ENCODE results near the gene TDRD10. TPM values are rescaled to one million over a fixed set of nuclear protein-coding genes. Genes with fewer than 3 reads are reported as not detected.

TDRD10 gene
- total RNA-seq, 4 donors from 2014 or later = 0.61 to 4.2 (median 0.62) TPM

DNA sequence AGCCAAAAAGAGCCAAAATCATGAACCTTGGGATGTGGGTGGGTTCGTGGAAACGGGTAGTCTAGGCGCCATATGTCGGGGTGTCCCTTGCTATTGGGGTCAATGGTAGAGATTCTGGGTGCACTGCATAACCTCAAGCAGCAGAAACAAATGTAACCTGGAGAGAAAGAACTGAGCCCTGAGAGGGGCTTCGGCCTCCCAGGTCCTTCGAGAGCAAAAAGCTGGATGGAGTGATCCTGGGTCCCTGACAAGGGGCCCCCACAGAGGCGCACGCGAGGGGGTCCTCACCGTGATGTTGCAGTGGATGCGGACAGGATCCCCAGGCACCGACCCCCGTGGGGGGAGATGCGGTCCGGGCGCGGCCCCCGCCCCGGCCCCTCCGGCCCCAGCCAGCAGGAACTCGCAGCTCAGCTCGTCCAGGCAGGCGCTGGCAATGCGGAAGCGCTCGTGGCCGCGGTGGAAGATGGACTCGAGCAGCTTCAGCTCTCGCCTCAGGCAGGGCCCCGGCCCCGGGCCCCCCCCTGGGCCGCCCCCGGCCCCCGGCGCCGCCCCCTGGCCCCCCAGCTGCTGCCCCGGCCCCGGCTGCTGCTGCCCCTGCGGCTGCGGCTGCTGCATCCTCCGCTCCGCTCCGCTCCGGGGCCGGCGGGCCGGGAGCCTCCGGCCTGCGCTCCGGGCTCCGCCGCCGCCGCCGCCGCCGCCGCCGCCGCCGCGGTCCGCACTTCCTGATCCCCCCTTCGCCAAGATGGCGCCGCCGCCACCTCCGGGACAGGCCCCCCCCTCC lies 56.1 kb downstream of the TDRD10 start, which contains the start of gene UBE2Q1:
UBE2Q1 (minus strand) TSS at position 724 of the 781 bp plus-strand sequence; CDS start at position 615, 109 bp downstream.
- Histone ChIP-seq H3K9me3 (no peaks in the 10 kb centered on the region), H3K27me3 (no peaks in the 10 kb centered on the region), H3K4me1 (peaks cover 36 to 38% of the 10 kb centered on the region in 2 donors), H3K27ac (peak within 1 kb of the TSS; percentile 94 to 98 (median 97)), H3K36me3 (peaks cover 0 to 28% of the 10 kb centered on the region in 2 donors), H3K4me3 (peak within 1 kb of the TSS; percentile 66 to 90 (median 76))
- DNase-seq (peak in 1 of 2 donors; percentile 41), ATAC-seq (no peak)
- in situ Hi-C loops (cut with MboI; ENCODE audit: low sequenced_read_pairs in 4 of 4) = loop anchor here in 1 of 4 donors (25.0 kb wide), 1 partner anchor 204 kb away; no protein-coding TSS in a partner anchor
- intact Hi-C loops (cut with DNase I; ENCODE audit: low total_unique reads) = loop anchor here (2.0 to 10.0 kb wide), 8 partner anchors 69 to 579 kb away; partner anchors contain the start of genes ADAM15, KCNN3, PMVK and SLC50A1
- TF ChIP-seq, protein P1, sequence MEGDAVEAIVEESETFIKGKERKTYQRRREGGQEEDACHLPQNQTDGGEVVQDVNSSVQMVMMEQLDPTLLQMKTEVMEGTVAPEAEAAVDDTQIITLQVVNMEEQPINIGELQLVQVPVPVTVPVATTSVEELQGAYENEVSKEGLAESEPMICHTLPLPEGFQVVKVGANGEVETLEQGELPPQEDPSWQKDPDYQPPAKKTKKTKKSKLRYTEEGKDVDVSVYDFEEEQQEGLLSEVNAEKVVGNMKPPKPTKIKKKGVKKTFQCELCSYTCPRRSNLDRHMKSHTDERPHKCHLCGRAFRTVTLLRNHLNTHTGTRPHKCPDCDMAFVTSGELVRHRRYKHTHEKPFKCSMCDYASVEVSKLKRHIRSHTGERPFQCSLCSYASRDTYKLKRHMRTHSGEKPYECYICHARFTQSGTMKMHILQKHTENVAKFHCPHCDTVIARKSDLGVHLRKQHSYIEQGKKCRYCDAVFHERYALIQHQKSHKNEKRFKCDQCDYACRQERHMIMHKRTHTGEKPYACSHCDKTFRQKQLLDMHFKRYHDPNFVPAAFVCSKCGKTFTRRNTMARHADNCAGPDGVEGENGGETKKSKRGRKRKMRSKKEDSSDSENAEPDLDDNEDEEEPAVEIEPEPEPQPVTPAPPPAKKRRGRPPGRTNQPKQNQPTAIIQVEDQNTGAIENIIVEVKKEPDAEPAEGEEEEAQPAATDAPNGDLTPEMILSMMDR (IDR thresholded peaks at IDR 0.05 in 4 of 5, conservative IDR thresholded peaks at IDR 0.05 in 1 of 5) = no peak
- TF ChIP-seq POLR2A (IDR thresholded peaks at IDR 0.05) = no peak

DNA sequence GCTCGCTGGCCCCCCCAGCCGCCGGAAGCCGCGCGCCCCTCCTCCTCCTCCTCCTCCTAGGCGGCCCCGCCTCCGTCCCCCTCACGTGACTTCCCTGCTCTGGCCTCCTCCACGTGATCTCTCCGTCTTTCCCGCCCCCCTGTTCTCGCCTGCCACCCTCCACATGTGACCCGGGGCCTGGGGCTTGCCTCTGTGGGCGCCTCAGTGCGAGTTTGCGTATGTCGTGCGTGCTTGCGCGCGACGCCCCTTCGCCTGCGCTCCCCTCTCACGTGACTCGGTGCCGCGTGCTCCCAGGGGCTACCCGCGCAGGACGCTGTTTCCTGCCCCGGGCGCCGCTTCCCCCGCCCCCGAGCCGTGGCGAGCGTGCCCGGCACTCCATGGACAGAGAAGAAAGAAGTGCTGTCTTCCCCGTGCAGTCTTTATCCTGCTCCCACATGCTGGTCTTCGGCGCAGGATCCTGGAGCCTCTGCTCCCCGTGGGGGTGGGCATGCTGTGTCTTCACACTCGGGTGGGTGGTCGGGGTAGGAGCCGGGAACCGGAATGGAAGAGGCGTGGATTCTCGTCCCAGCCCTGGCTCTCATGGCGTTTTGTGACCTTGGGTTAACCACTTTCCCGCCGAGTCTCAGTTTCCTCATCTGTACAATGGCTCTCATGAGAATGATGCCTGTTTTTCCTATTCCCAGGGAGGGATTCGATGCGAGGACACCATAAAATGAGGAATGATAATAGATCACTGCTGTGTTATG lies 56.9 kb downstream of the TDRD10 start:
- Histone ChIP-seq H3K27ac (peak overlapping the region; percentile 94 to 98 (median 97)), H3K9me3 (no peaks in the 10 kb centered on the region), H3K27me3 (no peaks in the 10 kb centered on the region), H3K4me1 (peaks cover 28 to 30% of the 10 kb centered on the region in 2 donors), H3K36me3 (peaks cover 0 to 20% of the 10 kb centered on the region in 2 donors), H3K4me3 (peak overlapping the region; percentile 62 to 83 (median 76))
- peak; percentile 87 to 89 for ATAC-seq
- in situ Hi-C loops (cut with MboI; ENCODE audit: low sequenced_read_pairs in 4 of 4) = loop anchor here in 1 of 4 donors (25.0 kb wide), 1 partner anchor 203 kb away; no protein-coding TSS in a partner anchor
- peak; percentile 100 for DNase-seq
- intact Hi-C loops (cut with DNase I; ENCODE audit: low total_unique reads) = loop anchor here (1.0 to 10.0 kb wide), 10 partner anchors 49 to 578 kb away; partner anchors contain the start of genes ADAM15, ADAR, KCNN3 and PMVK
- peak; percentile 79 to 86 for TF ChIP-seq POLR2A (IDR thresholded peaks at IDR 0.05)
- TF ChIP-seq, protein P1 (IDR thresholded peaks at IDR 0.05 in 4 of 5, conservative IDR thresholded peaks at IDR 0.05 in 1 of 5) = peak in 1 of 5 experiments; percentile 35

DNA sequence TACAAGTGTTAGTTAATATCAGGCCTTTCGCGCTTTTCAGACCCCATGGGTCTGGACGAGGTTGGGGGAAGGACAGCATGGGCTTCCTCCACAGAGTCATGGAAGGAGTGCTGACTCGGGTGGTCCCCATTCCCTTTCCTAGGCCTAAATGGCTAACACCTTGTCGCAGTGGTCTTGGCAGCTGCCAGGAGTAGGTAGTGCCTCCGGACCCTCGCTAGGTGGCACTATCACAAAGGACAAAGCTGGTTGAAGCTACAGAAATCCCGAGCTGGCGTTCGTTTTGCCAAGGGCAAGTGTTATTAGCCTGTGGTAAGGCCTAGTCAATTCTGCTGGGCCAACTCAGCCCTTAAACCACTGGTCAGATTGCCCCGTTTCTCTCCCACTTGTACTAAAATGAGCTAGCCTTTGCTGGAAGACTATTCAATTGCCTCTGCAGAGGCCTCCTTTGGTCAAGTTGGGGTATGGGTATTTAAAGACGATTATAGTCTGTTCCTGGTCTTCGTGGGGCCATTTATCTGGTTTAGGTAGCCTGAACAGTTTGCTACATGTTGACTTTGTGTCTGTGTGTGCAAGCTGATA lies 57.5 kb downstream of the TDRD10 start:
- H3K9me3 ChIP-seq = no peaks in the 10 kb centered on the region
- ATAC-seq (peak; percentile 78 to 80), DNase-seq (peak; percentile 80 to 90)
- H3K4me1 ChIP-seq = peaks cover 22 to 25% of the 10 kb centered on the region in 2 donors
- peak overlapping the region; percentile 94 to 98 (median 97) for H3K27ac ChIP-seq
- in situ Hi-C loops (cut with MboI; ENCODE audit: low sequenced_read_pairs in 4 of 4) = loop anchor here in 2 of 4 donors (10.0 to 25.0 kb wide), 2 partner anchors 203 to 325 kb away; no protein-coding TSS in a partner anchor
- no peaks in the 10 kb centered on the region for H3K27me3 ChIP-seq
- peaks cover 0 to 14% of the 10 kb centered on the region in 2 donors for H3K36me3 ChIP-seq
- intact Hi-C loops (cut with DNase I; ENCODE audit: low total_unique reads) = loop anchor here (1.0 to 10.0 kb wide), 11 partner anchors 49 to 578 kb away; partner anchors contain the start of genes ADAM15, ADAR, KCNN3 and PMVK
- TF ChIP-seq POLR2A (IDR thresholded peaks at IDR 0.05) = no peak
- TF ChIP-seq, protein P1 (IDR thresholded peaks at IDR 0.05 in 4 of 5, conservative IDR thresholded peaks at IDR 0.05 in 1 of 5) = peak; percentile 92 to 96 (median 95)
- peak overlapping the region; percentile 62 to 83 (median 76) for H3K4me3 ChIP-seq

DNA sequence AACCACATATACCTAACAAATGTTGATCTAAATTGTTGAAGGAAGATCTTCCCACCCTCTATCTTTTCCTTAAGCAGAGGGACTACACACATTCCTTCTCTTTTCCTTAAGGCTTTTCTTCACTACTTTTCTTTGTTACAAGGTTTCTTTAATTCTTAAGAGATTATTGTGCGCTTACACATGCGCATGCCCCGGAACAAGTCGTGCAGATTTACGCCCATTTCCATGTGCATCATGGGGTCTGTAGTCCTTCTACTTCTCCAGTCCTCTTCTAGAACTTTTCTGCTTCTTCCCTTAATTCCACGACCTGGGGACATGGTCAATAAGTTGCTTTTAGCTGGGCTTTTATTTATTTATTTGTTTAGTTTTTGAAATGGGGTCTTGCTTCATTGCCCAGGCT lies 63.9 kb downstream of the TDRD10 start:
- TF ChIP-seq POLR2A (IDR thresholded peaks at IDR 0.05) = no peak
- TF ChIP-seq, protein P1 (IDR thresholded peaks at IDR 0.05 in 4 of 5, conservative IDR thresholded peaks at IDR 0.05 in 1 of 5) = no peak
- Histone ChIP-seq H3K9me3 (no peaks in the 10 kb centered on the region), H3K27ac (no peak overlapping the region), H3K36me3 (no peaks in the 10 kb centered on the region), H3K4me3 (no peak overlapping the region), H3K4me1 (peaks cover 4% of the 10 kb centered on the region in 2 donors), H3K27me3 (no peaks in the 10 kb centered on the region)
- in situ Hi-C loops (cut with MboI; ENCODE audit: low sequenced_read_pairs in 4 of 4) = loop anchor here in 2 of 4 donors (10.0 to 25.0 kb wide), 2 partner anchors 196 to 319 kb away; no protein-coding TSS in a partner anchor
- intact Hi-C loops (cut with DNase I; ENCODE audit: low total_unique reads) = loop anchor here (10.0 kb wide), 1 partner anchor 179 kb away; no protein-coding TSS in a partner anchor
- no peak for DNase-seq
- no peak for ATAC-seq

Measured in gastrocnemius medialis (tissue), 4 donors.